IPS-20b (cell line): ENCODE data around the gene NDOR1.

ENCODE experiments used
- H3K27ac ChIP-seq: one replicate; pipeline ENCODE4 v1.5.1; 2013; ENCODE audit warnings: low read length
- H3K27me3 ChIP-seq: 2 replicates; pipeline ENCODE4 v1.6.1; 2013; ENCODE audit warnings: mild to moderate bottlenecking, low read length, inconsistent platforms; ENCODE audit not compliant: insufficient read depth
- H3K36me3 ChIP-seq: 2 replicates; pipeline ENCODE4 v1.6.1; 2013; ENCODE audit warnings: low read depth, mild to moderate bottlenecking, inconsistent platforms, low read length, moderate library complexity; ENCODE audit not compliant: insufficient read depth
- H3K4me1 ChIP-seq: 2 replicates; pipeline ENCODE4 v1.6.1; 2013; ENCODE audit warnings: mild to moderate bottlenecking, control low read depth, inconsistent platforms, low read length, moderate library complexity; ENCODE audit not compliant: insufficient read depth
- H3K4me3 ChIP-seq: 2 replicates; pipeline ENCODE4 v1.5.1; 2013; ENCODE audit warnings: mild to moderate bottlenecking, low read length, inconsistent platforms
- H3K9ac ChIP-seq: 2 replicates; pipeline ENCODE4 v1.6.1; 2013; ENCODE audit warnings: low read depth, mild to moderate bottlenecking, inconsistent platforms, low read length, moderate library complexity
- H3K9me3 ChIP-seq: 2 replicates; pipeline ENCODE4 v1.6.1; 2013; ENCODE audit warnings: mild to moderate bottlenecking, low read depth, low read length, inconsistent platforms; ENCODE audit not compliant: insufficient read depth

NDOR1 gene

DNA sequence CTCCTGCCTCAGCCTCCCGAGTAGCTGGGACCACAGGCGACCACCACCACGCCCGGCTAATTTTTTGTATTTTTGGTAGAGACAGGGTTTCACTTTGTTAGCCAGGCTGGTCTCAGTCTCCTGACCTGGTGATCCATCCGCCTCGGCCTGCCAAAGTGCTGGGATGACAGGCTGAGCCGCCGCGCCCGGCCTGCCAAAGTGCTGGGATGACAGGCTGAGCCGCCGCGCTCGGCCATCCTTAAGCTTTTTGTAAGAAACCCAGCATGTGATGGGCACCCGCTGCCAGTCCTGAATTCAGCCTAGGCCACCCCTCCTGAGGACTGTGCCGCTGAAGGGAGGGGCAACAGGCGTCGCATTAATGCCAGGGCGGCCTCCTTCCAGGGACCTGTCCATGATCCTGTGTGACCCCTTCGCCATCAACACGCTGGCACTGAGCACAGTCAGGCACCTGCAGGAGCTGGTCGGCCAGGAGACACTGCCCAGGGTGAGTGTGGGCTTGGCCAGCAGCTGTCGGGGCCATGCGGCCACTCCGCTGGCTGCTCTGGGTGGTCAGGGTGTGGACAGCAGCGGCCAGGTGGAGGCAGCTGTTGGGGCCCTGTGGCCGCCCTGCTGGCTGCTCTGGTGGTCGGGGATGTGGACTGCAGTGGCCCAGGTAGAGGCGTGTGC is 60.1 kb downstream of the NDOR1 start:
- Histone ChIP-seq H3K4me1 (no peaks in the 10 kb centered on the region), H3K4me3 (no peak overlapping the region), H3K27me3 (no peaks in the 10 kb centered on the region), H3K27ac (no peak overlapping the region), H3K9ac (no peak overlapping the region), H3K9me3 (no peaks in the 10 kb centered on the region), H3K36me3 (peaks cover 30% of the 10 kb centered on the region)

DNA sequence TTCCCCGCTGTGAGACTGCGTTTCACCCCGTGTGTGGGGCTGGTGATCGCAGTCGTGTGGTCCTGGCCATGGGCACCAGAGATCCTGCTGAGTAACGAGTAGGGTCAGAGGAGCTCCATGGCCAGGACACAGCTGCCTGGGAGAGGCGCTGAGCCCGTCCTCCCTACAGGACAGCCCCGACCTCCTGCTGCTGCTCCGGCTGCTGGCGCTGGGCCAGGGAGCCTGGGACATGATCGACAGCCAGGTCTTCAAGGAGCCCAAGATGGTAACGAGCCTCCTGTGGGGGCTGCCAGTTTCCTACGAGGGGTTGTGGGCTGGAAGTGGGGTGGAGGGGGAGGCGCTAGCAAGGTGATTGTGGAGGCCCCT is 60.6 kb downstream of the NDOR1 start:
- Histone ChIP-seq H3K36me3 (peaks cover 35% of the 10 kb centered on the region), H3K9me3 (no peaks in the 10 kb centered on the region), H3K4me3 (no peak overlapping the region), H3K4me1 (no peaks in the 10 kb centered on the region), H3K27ac (no peak overlapping the region), H3K9ac (no peak overlapping the region), H3K27me3 (no peaks in the 10 kb centered on the region)
